Bronchial epithelial cell (primary cell): ENCODE results near the gene PRR35. TPM values are rescaled to one million over a fixed set of nuclear protein-coding genes. Genes with fewer than 3 reads are reported as not detected.

Experiments
- DNase-seq: peaks from one replicate; pipeline ENCODE4 v3.0.0-alpha.2; 2010; ENCODE audit warnings: low read depth
- FAIRE-seq: peaks from 2 replicates; lab custom pipeline; 2011; peaks lifted over from hg19 to GRCh38; lab: Jason Lieb, UNC
- H3K27me3 ChIP-seq: 2 replicates; pipeline ENCODE4 v1.5.1; 2011; ENCODE audit warnings: low read length; ENCODE audit not compliant: control insufficient read depth, insufficient read depth
- H3K36me3 ChIP-seq: 2 replicates; pipeline ENCODE4 v1.5.1; 2011; ENCODE audit warnings: low read length; ENCODE audit not compliant: control insufficient read depth, insufficient read depth
- H3K4me3 ChIP-seq: 2 replicates; pipeline ENCODE4 v1.5.1; 2011; ENCODE audit warnings: mild to moderate bottlenecking, low read depth, low read length, control low read depth
- CTCF ChIP-seq: IDR thresholded peaks from 2 replicates; pipeline ENCODE4 v1.5.1; 2011; ENCODE audit warnings: mild to moderate bottlenecking, moderate library complexity, low read length, control low read depth, inconsistent platforms; ENCODE audit not compliant: insufficient read depth, severe bottlenecking
- total RNA-seq: library from RNA; depleted of rRNA; stranded (reverse); fragments of >200 nt; gene quantifications from 2 replicates; pipeline ENCODE4 v1.2.1, GENCODE V29; 2014

PRR35 gene
- total RNA-seq, 1 donor from 2014 or later, result not detected

DNA sequence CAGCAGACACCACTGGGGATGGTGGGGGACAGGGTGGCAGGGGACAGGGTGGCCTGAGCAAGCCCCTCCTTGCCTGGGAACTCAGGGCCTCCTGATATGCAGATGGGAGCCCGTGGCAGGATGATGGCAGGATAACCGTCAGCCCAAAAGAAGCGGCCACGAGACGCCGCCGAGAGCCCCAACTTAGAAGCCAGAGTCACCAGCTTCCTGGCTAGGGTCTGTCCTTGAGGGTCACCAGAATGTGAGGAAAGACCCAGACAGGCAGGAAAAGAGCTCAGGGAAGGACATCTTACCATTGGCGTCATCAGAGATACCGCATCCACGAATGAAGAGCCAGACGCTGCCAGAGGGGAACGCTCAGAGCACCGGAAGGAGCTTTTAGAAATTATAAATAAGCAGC is 49.1 kb downstream of the PRR35 start:
- no peak for FAIRE-seq
- no peak for DNase-seq
- Histone ChIP-seq H3K27me3 (no peaks in the 10 kb centered on the region), H3K4me3 (no peak overlapping the region), H3K36me3 (peaks cover 2% of the 10 kb centered on the region)
- TF ChIP-seq CTCF, result no peak

- TF ChIP-seq CTCF, result no peak
- no peaks in the 10 kb centered on the region for H3K27me3 ChIP-seq
- FAIRE-seq (no peak), DNase-seq (no peak)
- H3K36me3 ChIP-seq, result peaks cover 2% of the 10 kb centered on the region
- no peak overlapping the region for H3K4me3 ChIP-seq
These were observed 49.8 kb downstream of the PRR35 start for GRCh38 chr16:609984-610383.

DNA sequence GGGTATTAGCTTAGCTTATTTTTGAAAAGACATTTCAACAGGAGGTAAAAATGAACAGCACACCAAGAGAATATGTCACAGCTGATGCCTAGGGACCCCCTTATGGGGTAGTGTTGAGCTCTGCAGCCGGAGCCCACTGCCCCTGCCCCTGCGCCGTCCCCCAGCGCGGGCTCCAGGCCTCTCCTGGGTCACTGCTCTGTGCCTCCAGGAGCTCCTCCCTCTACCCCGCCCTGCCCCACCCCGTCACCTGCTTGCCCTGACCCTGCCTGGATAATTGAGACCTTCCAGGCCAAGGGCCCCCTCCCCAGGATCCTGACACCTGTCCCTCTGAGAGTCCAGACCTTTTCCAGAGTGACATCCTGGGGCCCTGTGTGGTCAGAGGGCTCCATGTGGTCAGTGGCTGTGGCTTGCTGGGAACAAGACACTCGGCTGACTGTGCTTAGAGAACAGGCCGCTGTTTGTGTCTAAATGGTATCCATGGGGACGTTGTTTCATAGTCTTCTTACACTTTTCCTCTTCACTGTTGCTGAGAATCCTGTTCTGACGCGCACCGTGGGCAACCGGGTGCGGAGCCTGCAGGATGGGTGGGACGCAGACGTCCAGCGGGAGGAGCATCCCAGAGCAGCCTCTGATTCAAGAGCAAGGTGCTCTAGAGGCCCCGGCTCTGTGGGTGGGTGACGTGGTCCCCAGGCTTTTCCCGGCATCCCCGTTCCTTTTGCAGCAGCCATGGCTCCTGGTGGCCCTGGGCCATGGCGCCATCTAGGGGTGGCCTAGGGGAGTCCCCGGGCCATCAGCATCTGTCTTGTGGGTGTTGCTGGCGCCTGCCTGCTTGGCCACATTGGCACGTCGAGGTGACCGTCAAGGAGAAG is 50.6 kb downstream of the PRR35 start:
- DNase-seq (peak; percentile 78), FAIRE-seq (no peak)
- Histone ChIP-seq H3K4me3 (no peak overlapping the region), H3K36me3 (peaks cover 2% of the 10 kb centered on the region), H3K27me3 (no peaks in the 10 kb centered on the region)
- TF ChIP-seq CTCF, result peak; percentile 94

- H3K27me3 ChIP-seq, result peaks cover 2% of the 10 kb centered on the region
- peaks cover 3% of the 10 kb centered on the region for H3K36me3 ChIP-seq
- no peak for DNase-seq
- no peak for FAIRE-seq
- H3K4me3 ChIP-seq, result no peak overlapping the region
- TF ChIP-seq CTCF, result no peak
These were observed 54.9 kb downstream of the PRR35 start for GRCh38 chr16:615122-615521.

Other genes starting within 250 kb of the PRR35 start
- 49.0 and 49.5 TPM in 2 replicates for gene AXIN1, start 207.7 kb upstream of the PRR35 start, total RNA-seq
- 104 and 113 TPM in 2 replicates for gene MRPL28, start 189.9 kb upstream of the PRR35 start, total RNA-seq
- 44.2 and 46.3 TPM in 2 replicates for gene PGAP6, start 178.4 kb upstream of the PRR35 start, total RNA-seq
- gene NME4, start 163.2 kb upstream of the PRR35 start, total RNA-seq, result 35.3 and 64.0 TPM in 2 replicates
- 3.7 and 7.6 TPM in 2 replicates for gene DECR2, start 158.5 kb upstream of the PRR35 start, total RNA-seq
- gene RAB11FIP3, start 134.7 kb upstream of the PRR35 start, total RNA-seq, result 9.6 and 10.5 TPM in 2 replicates
- 27.1 and 31.9 TPM in 2 replicates for gene CAPN15, start 32.7 kb upstream of the PRR35 start, total RNA-seq
- under 0.01 TPM in 2 replicates for gene NHLRC4, start 6.6 kb downstream of the PRR35 start, total RNA-seq
- gene PIGQ, start 9.6 kb downstream of the PRR35 start, total RNA-seq, result 17.2 and 17.9 TPM in 2 replicates
- 10.8 and 16.8 TPM in 2 replicates for gene RAB40C, start 29.7 kb downstream of the PRR35 start, total RNA-seq
- gene WFIKKN1, start 70.6 kb downstream of the PRR35 start, total RNA-seq, result 0.13 TPM in 1 of 2 replicates, not detected in the other
- gene METTL26, start 75.9 kb downstream of the PRR35 start, total RNA-seq, result 50.8 and 55.3 TPM in 2 replicates
- 30.2 and 45.0 TPM in 2 replicates for gene MCRIP2, start 81.4 kb downstream of the PRR35 start, total RNA-seq
- 4.2 and 7.2 TPM in 2 replicates for gene WDR90, start 89.0 kb downstream of the PRR35 start, total RNA-seq
- 44.5 and 52.4 TPM in 2 replicates for gene RHOT2, start 107.7 kb downstream of the PRR35 start, total RNA-seq
- 9.2 and 14.0 TPM in 2 replicates for gene RHBDL1, start 115.3 kb downstream of the PRR35 start, total RNA-seq
- 159 and 204 TPM in 2 replicates for gene STUB1, start 120.0 kb downstream of the PRR35 start, total RNA-seq
- gene JMJD8, start 123.9 kb downstream of the PRR35 start, total RNA-seq, result 15.9 and 16.8 TPM in 2 replicates
- 3.4 and 4.0 TPM in 2 replicates for gene WDR24, start 130.0 kb downstream of the PRR35 start, total RNA-seq
- gene FBXL16, start 145.4 kb downstream of the PRR35 start, total RNA-seq, result 0.53 and 0.64 TPM in 2 replicates
- 63.7 and 143 TPM in 2 replicates for gene METRN, start 154.7 kb downstream of the PRR35 start, total RNA-seq
- gene ANTKMT, start 160.8 kb downstream of the PRR35 start, total RNA-seq, result 23.3 and 35.0 TPM in 2 replicates
- 0.90 and 1.6 TPM in 2 replicates for gene CCDC78, start 166.0 kb downstream of the PRR35 start, total RNA-seq
- gene HAGHL, start 166.7 kb downstream of the PRR35 start, total RNA-seq, result 25.2 and 33.2 TPM in 2 replicates
- gene CIAO3, start 180.6 kb downstream of the PRR35 start, total RNA-seq, result 33.2 and 43.1 TPM in 2 replicates
- 2.6 and 4.5 TPM in 2 replicates for gene MSLN, start 200.3 kb downstream of the PRR35 start, total RNA-seq
- gene RPUSD1, start 228.0 kb downstream of the PRR35 start, total RNA-seq, result 20.9 and 27.4 TPM in 2 replicates
- 1.6 and 2.8 TPM in 2 replicates for gene CHTF18, start 228.2 kb downstream of the PRR35 start, total RNA-seq
- gene GNG13, start 240.3 kb downstream of the PRR35 start, total RNA-seq, result not detected in 2 replicates